Measurements from ENCODE around the gene EIF4ENIF1.

DNA sequence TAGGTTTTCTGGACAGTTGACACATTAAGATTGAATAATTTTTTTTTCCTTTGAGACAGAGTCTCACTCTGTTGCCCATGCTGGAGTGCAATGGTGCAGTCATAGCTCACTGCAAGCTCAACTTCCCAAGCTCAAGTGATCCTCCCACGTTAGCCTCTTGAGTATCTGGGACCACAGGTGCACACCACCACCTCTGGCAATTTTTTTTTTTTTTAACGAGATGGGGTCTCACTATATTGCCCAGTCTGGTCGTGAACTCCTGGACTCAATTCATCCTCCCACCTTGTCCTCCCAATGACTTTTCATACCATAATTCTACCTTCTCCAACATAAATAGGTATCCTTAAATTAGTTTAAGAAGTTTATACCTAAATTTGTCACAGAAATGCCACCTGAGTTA, 8.5 kb downstream of the EIF4ENIF1 start:
- TF ChIP-seq CTCF (IDR thresholded peaks at IDR 0.05): no peak
- TF ChIP-seq POLR2A (IDR thresholded peaks at IDR 0.05): no peak

Data from adrenal gland (tissue), 5 donors.